Skin epidermis (tissue), 12 donors: ENCODE measurements around the gene DRC1.
"Not testable (repeated sequence)": the region's sequence is repeated elsewhere in the genome, so short reads cannot be mapped to it uniquely, and the experiment has no call there.

Source experiments
- H3K27ac ChIP-seq, 21 experiments: fragments of 200-600 bp; sonication (generic) in 11 of 21; one replicate each; pipeline ENCODE4 v1.5.0; 2020; ENCODE audit warnings: mild to moderate bottlenecking in 3 of 21, inconsistent platforms in 2 of 21, moderate library complexity in 2 of 21
- H3K4me3 ChIP-seq, 7 experiments: fragments of 200-600 bp; sonication (generic) in 2 of 7; one replicate each; pipeline ENCODE4 v1.5.0; 2020; ENCODE audit warnings: inconsistent platforms in 2 of 7, mild to moderate bottlenecking in 2 of 7, moderate library complexity in 1 of 7

Gene DRC1

DNA sequence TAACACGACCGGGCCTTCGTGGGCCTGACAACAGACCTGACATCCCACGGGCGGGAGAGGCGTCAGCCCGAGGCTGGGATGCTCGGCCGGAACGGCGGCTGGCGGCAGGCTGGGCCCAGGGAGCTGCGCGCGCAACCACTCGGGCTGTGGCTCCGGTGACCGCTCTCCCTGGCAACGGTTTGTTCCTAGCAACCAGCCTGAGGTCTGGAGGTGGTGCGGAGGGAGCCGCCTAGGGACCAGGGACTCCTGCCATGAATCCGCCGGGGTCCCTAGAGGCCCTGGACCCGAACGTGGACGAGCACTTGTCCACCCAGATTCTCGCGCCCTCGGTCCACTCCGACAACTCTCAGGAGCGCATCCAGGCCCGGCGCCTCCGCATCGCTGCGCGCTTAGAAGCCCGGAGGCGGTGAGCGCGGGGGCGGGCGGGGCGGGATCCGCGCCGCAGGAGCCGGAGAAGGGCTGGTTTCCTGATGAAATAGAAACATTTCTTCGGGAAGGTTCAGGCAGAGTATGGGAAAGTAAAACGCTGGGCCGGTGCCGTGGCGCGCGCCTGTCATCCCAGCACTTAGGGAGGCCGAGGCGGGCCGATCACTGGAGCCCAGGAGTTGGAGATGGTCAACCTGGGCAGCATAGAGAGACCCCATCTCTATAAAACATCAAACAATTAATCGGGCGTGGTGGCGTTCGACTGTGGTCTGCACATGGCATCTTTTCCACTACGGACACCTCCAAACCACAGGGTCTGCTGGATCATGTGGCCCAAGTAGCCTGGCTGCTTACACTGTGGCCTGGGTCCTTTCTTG, at the start of gene DRC1:
Gene DRC1 (plus strand): TSS at position 182 of the 803 bp plus-strand sequence. CDS start 70 bp downstream, at position 252.
- Histone ChIP-seq H3K4me3 (peak within 1 kb of the TSS in 6 of 7 experiments; percentile 3 to 28 (median 12)), H3K27ac (no peak within 1 kb of the TSS)

DNA sequence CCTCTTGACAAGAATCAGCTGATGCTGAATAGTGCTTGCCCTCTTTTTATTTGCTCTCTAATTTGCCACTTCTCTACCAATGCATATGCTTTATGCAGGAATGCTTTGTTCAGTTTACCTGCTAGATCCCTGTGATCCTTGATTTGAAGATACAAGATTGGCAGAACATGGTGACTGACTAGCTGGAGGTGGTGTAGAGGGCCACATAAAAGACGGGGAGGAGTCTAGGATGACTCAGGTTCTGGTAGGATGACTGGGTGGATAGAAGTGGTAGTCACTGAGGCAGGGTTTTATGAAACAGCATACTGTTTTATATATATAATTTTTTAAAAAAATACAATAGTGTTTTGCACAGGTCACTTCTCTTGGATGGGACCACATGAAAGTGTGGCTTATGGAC, 48.8 kb upstream of the DRC1 start:
- no peak overlapping the region for H3K4me3 ChIP-seq

DNA sequence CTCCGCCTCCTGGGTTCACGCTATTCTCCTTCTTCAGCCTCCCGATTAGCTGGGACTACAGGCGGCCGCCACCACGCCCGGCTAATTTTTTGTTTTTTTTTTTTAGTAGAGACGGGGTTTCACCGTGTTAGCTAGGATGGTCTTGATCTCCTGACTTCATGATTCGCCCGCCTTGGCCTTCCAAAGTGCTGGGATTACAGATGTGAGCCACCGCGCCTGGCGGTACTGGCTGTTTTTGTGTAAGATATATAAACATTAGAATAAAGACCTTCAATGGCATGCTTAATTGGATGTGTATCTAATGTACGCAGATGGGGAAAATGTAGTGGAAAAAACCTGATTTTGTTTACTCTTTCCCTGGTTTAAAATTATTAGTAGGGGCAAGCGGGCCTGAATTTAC, 47.3 kb upstream of the DRC1 start:
- not testable (repeated sequence) for H3K4me3 ChIP-seq
- H3K27ac ChIP-seq = peak overlapping the region in 6 of 21 experiments; percentile 27 to 74 (median 54)

More for the DNA sequence above, 48.8 kb upstream of the DRC1 start:
- H3K27ac ChIP-seq = no peak overlapping the region

DNA sequence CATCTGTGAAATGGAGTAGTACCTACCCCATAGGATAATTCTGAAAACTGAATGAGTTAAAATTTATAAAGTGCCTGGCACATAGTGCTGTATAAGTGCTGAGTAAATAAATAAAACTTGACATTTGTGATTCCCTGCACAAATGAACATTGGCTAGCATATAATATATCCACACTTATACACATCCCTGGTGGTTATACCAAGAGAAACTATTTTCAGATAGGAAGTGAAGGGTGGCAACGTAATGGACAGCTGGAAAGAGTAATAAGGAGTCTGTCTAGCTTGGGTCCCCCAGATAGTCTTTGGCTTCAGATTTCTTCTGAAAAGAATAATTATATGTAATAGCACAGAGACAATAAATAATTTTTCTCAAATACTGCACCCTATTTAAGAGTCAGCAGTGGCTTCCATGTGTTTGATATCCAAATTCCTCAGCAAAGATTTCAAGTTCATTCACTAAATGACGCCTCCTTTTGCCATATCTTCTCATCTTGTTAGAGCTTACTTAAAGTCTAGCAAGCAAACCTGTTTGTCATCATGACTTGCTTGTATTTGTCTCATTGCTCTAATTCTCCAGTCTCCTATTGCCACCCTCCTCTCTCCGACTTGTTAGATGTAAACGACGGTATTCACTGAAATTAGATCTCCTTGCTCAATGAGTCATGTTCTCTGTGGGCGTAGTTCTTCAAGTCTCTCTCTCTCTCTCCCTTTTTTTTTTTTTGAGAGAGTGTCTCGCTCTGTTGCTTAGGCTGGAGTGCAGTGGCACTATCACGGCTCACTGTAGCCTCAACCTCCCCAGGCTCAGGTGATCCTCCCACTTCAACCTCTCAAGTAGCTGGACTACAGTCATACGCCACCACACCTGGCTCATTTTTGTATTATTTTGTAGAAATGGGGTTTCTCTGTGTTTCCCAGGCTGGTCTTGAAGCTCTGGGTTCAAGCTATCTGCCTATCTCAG, 46.4 kb upstream of the DRC1 start:
- no peak overlapping the region for H3K4me3 ChIP-seq
- peak overlapping the region in 18 of 21 experiments; percentile 26 to 76 (median 60) for H3K27ac ChIP-seq

DNA sequence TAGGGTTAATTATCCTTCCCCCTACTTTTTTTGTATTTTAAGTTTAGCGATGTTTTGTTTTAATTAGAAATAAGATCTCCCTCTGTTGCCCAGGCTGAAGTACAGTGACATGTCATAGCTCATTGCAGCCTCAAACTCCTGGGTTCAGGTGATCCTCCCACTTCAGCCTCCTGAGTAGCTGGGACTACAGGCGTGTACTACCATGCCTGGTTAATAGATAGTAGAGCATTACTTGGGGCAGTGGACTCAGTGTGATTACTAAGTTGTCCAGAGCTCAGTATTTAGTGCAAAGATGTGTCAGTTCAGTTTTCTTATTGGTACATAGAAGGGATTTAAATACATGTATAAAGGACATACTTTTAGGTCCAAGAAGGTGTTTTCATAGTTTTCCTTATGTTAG, 45.6 kb upstream of the DRC1 start:
- Histone ChIP-seq H3K27ac (peak overlapping the region in 16 of 21 experiments; percentile 2 to 76 (median 64)), H3K4me3 (no peak overlapping the region)

DNA sequence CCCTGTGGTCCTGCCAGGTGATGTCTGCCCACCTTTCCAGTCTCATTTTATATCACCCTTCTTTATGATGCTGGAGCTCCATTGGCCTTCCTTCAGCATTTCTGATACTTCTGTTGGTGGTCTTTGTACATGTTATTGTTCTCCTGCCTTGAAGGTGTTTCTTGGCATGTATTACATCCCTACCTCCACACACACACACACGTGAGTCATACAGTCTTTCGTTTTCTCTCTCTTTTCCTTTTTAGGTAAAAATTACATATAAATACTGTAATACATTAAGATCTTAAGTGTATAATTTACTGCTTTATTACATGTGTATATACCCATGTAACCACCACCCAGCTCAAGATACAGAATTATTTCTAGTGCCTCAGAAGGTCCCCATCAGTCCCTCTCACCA, 44.9 kb upstream of the DRC1 start:
- Histone ChIP-seq H3K27ac (peak overlapping the region in 13 of 21 experiments; percentile 24 to 76 (median 64)), H3K4me3 (no peak overlapping the region)

DNA sequence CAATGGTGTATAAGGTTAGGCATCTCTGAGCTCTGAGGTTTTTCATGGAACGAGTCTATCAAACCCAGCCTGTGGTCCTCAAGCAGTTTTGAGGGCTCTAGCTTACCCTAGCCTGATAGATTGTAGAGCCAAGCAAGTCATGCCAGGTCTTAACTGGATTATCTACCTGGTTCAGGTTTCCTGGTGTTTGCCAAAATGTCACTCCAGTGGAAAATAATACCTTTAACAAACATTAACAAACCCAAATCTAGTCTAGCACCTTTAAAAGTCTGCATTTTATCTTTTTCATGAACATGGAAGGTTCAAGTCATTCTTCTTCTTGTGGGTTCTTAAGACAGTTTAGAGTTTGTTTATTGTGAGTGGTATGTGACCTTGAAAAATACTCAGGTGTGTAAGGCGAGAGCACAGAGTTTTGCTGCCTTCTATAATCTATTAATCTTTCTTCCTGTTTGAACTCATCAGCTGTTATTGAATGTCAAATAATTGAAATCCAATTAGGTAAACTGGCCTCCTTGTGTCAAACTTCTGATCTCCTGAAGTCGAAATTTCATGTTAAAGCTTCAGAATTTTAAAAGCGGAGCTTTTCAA, 41.7 kb upstream of the DRC1 start:
- peak overlapping the region in 1 of 21 experiments; percentile 1 for H3K27ac ChIP-seq
- H3K4me3 ChIP-seq = no peak overlapping the region

DNA sequence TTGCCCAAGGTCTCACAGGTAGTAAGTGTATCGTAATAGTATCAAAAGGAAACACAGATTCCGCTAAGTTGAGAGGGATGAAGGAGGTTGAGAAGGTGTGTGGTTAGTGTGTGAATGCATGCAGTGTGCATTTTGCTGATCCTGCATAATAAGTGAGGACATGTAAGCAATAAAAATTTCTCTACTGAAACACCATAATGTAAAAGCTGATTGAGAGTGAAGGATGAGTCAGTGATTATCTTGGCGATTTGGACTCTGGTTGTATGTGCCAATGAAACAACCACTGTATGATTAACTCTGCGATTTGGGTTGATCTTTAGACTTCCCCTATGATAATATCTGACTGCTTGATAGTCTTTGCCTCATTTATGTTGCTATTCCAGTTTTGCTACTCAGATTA, 38.4 kb upstream of the DRC1 start:
- peak overlapping the region in 1 of 21 experiments; percentile 20 for H3K27ac ChIP-seq
- H3K4me3 ChIP-seq = no peak overlapping the region

DNA sequence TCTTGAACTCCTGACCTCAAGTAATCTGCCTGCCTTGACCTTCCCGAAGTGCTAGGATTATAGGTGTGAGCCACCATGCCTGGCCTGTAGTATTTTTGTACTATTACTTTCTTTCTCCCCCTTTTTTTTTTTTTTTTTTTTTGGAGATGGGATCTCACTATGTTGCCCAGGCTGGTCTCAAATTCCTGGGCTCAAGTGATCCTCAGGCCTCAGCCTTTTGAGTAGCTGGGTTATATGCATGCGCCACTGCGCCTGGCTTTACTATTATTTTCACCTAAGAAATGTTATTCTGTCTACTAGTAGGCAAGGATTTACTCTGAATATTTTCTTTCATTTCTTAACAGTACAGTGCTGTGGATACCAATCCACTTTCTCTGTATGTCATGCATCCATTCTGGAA, 37.8 kb upstream of the DRC1 start:
- no peak overlapping the region for H3K4me3 ChIP-seq
- H3K27ac ChIP-seq = peak overlapping the region in 1 of 21 experiments; percentile 20

DNA sequence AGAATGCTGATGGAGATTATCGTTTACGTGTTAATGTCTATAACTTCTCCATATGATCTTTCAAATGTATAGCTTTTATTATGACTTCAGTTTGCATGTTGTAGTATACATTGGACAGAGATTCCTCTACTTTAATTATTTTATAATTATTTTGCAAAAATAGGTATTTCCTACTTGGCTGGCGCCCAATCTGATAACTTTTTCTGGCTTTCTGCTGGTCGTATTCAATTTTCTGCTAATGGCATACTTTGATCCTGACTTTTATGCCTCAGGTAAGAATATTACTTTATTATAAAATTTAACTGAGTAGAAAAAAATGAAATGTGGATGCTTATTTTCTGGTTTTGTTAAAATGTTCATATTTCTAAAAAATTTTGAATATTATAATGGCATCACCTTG, 37.1 kb upstream of the DRC1 start:
- Histone ChIP-seq H3K27ac (no peak overlapping the region), H3K4me3 (no peak overlapping the region)

DNA sequence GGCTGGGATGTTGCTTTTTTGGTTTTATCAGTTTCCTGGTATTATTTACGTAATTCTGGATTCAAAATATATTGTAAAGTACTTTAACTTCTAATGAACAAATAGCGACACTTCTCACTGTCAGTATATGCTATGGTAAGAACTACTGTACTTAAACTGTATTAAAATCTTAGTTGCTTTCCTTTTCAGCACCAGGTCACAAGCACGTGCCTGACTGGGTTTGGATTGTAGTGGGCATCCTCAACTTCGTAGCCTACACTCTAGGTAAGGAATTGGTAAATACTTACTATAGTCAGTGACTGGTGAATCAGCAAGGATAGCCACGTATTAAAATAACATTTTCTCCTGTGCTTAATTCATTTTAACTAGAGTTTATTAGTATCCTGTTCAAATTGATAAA, 34.8 kb upstream of the DRC1 start:
- Histone ChIP-seq H3K27ac (no peak overlapping the region), H3K4me3 (no peak overlapping the region)

DNA sequence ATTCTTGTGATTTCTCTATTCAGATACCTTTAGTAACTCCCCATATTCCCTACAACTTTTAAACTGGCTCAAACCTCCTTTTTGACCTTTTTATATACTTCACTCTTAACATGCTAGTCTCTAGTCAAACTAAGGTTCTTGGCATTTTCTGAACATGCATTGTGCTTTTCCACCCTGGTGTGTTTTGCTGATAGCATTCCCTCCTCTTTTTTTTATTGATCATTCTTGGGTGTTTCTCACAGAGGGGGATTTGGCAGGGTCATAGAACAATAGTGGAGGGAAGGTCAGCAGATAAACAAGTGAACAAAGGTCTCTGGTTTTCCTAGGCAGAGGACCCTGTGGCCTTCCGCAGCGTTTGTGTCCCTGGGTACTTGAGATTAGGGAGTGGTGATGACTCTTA, 32.1 kb upstream of the DRC1 start:
- H3K27ac ChIP-seq, H3K4me3 ChIP-seq: not testable (repeated sequence)

DNA sequence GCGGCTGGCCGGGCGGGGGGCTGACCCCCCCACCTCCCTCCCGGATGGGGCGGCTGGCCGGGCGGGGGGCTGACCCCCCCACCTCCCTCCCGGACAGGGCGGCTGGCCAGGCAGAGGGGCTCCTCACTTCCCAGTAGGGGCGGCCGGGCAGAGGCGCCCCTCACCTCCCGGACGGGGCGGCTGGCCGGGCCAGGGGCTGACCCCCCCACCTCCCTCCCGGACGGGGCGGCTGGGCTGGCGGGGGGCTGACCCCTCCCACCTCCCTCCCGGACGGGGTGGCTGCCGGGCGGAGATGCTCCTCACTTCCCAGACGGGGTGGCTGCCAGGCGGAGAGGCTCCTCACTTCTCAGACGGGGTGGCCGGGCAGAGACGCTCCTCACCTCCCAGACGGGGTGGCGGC, 30.8 kb upstream of the DRC1 start:
- not testable (repeated sequence) for H3K4me3 ChIP-seq, H3K27ac ChIP-seq

DNA sequence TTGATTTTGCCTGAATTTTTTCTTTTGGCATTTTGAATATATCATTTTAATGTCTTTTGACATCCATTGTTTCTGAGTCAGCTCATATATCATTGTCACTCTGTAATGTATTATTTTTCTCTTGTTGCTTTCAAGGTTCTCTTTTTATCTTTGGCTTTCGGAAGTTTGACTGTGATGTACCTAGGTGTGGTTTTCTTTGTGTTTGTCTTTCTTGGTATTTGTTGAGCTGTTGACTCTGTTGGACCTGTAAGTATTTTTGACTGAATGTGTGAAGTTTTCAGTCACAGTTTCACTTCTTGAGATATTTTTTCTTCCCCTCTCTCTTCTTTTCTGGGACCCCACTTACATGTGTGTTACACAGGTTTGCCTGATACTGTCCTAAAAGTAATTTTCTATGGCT, 24.9 kb upstream of the DRC1 start:
- Histone ChIP-seq H3K4me3 (no peak overlapping the region), H3K27ac (no peak overlapping the region)

DNA sequence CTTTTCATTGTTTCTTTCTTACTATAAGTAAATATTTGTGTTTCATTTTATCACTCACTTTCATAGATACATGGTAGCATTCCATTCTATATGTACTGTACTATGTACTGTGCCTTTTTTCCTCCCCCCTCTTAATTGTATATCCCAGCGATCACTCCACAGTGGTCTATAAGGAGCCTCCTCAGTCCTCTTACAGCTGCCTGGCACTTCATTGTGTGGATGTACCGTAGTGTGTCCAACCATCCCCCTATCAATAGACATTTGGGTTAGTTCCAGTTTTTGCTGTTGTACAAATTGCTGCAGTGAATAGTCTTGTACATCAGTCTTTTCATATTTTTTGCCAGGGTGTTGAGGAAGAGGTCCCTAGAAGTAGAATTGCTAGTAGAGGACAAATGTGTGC, 21.4 kb upstream of the DRC1 start:
- no peak overlapping the region for H3K4me3 ChIP-seq
- no peak overlapping the region for H3K27ac ChIP-seq

DNA sequence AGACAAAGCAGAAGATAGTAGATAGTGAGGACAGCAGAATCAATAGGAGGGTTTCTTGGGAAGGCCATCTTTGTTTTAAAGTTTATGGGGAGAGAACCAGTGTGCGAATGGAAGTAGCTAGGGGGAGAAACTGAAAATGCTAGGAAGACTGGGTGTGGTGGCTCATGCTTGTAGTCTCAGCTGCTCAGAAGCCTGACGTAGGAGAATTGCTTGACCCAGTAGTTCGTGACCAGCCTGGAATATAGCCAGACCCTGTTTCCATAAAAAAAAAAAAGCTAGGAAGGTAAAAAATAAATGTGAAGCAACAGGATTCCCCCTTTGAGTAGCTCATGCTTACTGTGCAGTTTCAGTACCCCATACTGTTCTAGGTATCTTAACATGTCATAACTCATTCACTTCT, 19.2 kb upstream of the DRC1 start:
- H3K4me3 ChIP-seq = no peak overlapping the region
- no peak overlapping the region for H3K27ac ChIP-seq

DNA sequence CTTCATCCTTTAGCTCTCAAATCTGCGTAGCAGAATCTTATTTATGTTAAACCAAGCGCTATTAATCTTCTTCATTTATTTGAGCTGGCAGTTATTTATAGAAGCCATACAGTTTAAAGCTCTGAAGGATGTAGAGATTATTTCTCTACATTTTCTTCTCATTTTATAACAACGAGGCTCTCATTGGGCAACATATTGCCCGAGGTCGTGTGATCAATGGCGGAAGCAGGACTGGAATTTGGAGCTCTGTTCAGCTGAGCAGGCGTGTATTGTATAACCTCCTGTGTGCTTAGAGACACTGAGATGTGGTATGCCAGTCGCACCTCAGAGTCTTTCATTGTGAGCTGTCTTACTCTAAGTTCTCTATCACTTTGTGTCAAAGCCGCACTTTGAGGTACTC, 17.5 kb upstream of the DRC1 start:
- no peak overlapping the region for H3K4me3 ChIP-seq
- no peak overlapping the region for H3K27ac ChIP-seq

DNA sequence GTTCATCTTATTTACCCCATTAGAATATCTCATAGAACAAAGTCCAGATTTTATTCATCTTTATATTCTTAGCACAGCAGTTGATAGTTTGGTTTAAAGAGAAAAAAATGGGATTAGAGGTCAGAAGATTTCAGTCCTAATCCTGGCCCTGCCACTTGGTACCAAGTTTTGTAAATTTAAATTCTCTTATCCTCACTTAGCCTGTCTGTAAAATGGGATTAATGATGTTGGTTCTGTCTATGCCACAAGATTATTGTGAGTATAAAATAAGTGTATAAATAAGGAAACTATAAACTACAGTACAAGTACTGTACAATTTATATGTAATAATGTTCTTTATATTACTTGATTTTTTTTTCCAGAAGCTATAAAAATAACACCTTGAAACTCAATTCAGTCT, 17.1 kb upstream of the DRC1 start:
- Histone ChIP-seq H3K4me3 (no peak overlapping the region), H3K27ac (no peak overlapping the region)

DNA sequence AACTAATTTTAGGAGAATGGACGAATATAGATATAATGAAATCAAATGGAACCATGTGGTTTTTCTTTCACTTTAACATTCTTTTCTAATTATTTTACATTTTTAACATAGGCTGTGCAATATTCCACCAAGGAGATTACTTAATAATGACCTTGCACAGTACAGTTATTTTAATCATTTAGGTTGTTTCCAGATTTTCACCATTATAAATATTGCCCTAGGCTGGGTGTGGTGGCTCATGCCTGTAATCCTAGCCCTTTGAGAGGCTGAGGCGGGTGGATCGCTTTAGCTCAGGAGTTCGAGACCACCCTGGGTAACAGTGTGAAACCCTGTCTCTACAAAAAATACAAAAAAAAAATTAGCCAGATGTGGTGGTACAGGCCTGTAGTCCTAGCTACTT, 14.5 kb upstream of the DRC1 start:
- Histone ChIP-seq H3K27ac (no peak overlapping the region), H3K4me3 (no peak overlapping the region)

DNA sequence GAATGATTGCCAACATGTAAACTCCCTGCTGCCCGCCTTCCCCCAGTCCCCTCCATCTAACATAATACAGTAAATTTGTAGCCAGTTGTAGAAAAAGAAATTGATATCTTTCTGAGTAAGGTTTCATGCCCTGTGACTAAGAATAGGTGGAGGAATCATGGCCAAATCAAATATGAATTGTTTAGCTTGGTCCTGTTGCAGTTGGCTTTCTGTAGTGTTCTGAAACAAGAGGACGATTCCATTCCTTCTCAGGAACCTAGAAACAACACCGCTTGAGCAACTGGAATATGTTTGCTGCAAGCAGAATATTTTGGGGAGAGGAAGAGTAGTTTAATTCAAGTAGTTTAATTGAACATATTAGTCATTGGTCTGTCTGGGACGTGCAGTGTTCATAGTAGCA, 7.0 kb upstream of the DRC1 start:
- H3K27ac ChIP-seq = no peak overlapping the region
- H3K4me3 ChIP-seq = no peak overlapping the region
